GM12892 (cell line): ENCODE measurements around the gene OXNAD1.

ENCODE experiments used
- DNase-seq: peaks from one replicate; pipeline ENCODE4 v3.0.0; 2011; ENCODE audit not compliant: insufficient read length
- FAIRE-seq: peaks from 2 replicates; lab custom pipeline; 2011; peaks lifted over from hg19 to GRCh38; lab: Jason Lieb, UNC
- POLR2A ChIP-seq: IDR thresholded peaks from 2 replicates; pipeline ENCODE4 v1.6.1; 2011; ENCODE audit warnings: low read depth, low read length, control low read depth
- POLR2AphosphoS5 ChIP-seq: IDR thresholded peaks from 2 replicates; pipeline ENCODE4 v1.6.1; 2011; ENCODE audit warnings: low read depth, low read length, control low read depth
- TAF1 ChIP-seq: IDR thresholded peaks from 2 replicates; pipeline ENCODE4 v1.6.1; 2011; ENCODE audit warnings: low read depth, mild to moderate bottlenecking, control low read depth, low read length, borderline replicate concordance

OXNAD1 gene

GRCh38 chr3:16313886-16314645, 49.1 kb downstream of the OXNAD1 start:
- DNase-seq (no peak), FAIRE-seq (no peak)
- TF ChIP-seq TAF1 (no peak), POLR2A (no peak), POLR2AphosphoS5 (peak; percentile 75; the same call in 1 of the 2 replicates)

DNA sequence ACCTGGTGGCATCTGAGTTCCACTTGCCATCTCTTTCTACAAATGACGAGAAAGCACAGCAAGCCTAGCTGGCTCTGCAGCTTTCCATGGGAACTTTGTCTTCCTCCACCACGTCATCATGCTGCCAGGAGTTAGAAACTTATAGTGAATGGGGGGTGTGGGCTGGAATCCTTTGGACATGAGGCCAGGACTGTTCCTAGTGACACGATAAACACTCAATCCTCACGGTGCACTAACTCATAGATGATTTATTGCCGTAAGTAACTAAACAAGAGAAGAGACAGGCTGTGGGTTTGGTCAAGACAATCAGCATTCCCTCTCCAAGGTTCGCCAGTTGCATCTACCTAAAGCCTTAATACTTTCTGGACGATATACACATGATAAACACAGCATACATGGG, 50.6 kb downstream of the OXNAD1 start:
- DNase-seq (no peak), FAIRE-seq (no peak)
- TF ChIP-seq POLR2A: no peak
- TF ChIP-seq POLR2AphosphoS5: no peak
- no peak for TF ChIP-seq TAF1

- no peak for FAIRE-seq
- no peak for DNase-seq
- no peak for TF ChIP-seq TAF1
- TF ChIP-seq POLR2AphosphoS5: peak; percentile 76
Observed at GRCh38 chr3:16316396-16316795, 51.4 kb downstream of the OXNAD1 start.

GRCh38 chr3:16316847-16317560, 52.0 kb downstream of the OXNAD1 start:
- no peak for DNase-seq
- FAIRE-seq: no peak
- TF ChIP-seq TAF1: no peak
- no peak for TF ChIP-seq POLR2AphosphoS5
- TF ChIP-seq POLR2A: no peak; the same call in 1 of the 2 replicates

GRCh38 chr3:16317561-16317945, 52.5 kb downstream of the OXNAD1 start:
- TF ChIP-seq TAF1: no peak
- TF ChIP-seq POLR2AphosphoS5: no peak
- TF ChIP-seq POLR2A: peak; percentile 45; the same call in 1 of the 2 replicates
- DNase-seq: no peak
- no peak for FAIRE-seq

GRCh38 chr3:16318176-16318575, 53.2 kb downstream of the OXNAD1 start:
- FAIRE-seq (no peak), DNase-seq (no peak)
- no peak for TF ChIP-seq POLR2AphosphoS5
- no peak for TF ChIP-seq TAF1
- no peak for TF ChIP-seq POLR2A

DNA sequence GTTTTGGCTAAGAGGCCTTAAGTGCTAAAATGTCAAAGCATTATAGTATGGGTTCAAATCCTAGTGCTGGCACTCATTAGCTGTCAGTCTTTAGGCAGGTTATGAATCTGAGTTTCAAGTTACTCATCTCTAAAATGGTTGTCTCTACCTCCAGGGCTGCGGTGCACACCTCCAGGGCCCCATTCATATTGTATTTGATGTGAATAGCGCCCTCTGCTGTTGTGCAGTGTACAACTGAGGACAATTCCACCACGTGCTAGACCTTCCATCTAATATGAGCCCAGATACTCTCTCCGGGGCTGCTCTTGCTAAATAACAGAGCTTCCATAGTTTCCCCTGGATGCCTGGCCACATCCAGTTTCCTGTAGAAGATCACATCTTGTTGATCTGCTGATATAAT, 54.3 kb downstream of the OXNAD1 start:
- TF ChIP-seq POLR2AphosphoS5 (no peak), POLR2A (no peak)
- DNase-seq (no peak), FAIRE-seq (no peak)

- no peak for FAIRE-seq
- DNase-seq: no peak
- TF ChIP-seq TAF1: no peak
- no peak for TF ChIP-seq POLR2AphosphoS5
- no peak for TF ChIP-seq POLR2A
Observed at GRCh38 chr3:16319723-16320122, 54.7 kb downstream of the OXNAD1 start.

- no peak for DNase-seq
- no peak for FAIRE-seq
Observed at GRCh38 chr3:16320711-16321110, 55.7 kb downstream of the OXNAD1 start.

DNA sequence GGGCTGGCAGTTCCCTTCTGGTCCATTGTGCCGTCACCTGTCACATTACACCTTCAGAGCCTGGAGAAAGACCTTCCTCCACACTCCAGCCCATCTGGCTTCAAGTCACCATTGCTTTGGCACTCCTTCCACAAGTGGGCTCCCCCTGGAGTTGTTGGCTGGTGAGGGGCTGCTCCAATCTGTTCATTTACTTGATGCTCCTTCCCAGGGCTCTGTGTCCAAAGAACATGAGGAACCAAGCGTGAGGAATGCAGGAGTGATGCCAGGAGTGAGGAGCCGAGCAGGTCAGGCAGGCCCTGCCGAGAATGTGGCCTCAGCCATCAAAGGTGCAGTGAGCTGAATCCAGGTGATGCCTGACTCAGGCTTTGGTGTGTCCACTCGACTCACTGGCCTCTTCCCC, 57.2 kb downstream of the OXNAD1 start:
- DNase-seq: no peak
- TF ChIP-seq TAF1 (no peak), POLR2AphosphoS5 (peak; percentile 17; the same call in 1 of the 2 replicates)
- no peak for FAIRE-seq

More at GRCh38 chr3:16320711-16321110, 55.7 kb downstream of the OXNAD1 start:
- no peak for TF ChIP-seq POLR2A
- TF ChIP-seq POLR2AphosphoS5: no peak
- no peak for TF ChIP-seq TAF1

DNA sequence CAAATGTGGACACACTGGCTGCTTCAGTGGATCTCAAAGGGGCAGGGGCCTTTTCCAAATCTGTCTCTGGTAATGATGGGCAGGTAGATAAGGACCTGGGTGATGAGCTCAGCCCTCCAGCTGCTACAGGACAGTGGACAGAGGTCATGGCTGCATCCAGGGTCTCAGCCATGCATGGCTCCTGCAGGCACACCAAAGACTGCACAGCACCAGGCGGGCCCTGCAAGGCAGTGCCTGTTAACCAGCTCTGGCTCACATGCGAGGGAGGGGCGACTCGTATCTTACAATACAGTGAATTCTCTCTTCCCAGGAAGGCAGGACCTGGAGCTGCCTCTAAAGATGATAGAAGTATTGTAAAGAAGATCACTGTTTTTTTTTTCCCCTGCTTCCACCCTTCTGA, 58.7 kb downstream of the OXNAD1 start:
- TF ChIP-seq TAF1: no peak
- 0 out of 2 replicates have a peak, but pooled peaks have one; percentile 36 for TF ChIP-seq POLR2A
- TF ChIP-seq POLR2AphosphoS5: no peak
- FAIRE-seq: no peak

GRCh38 chr3:16325850-16326249, 60.8 kb downstream of the OXNAD1 start:
- TF ChIP-seq POLR2AphosphoS5: no peak; the same call in none of the 2 replicates
- no peak for DNase-seq
- FAIRE-seq: no peak

More for the DNA sequence above, 58.7 kb downstream of the OXNAD1 start:
- no peak for DNase-seq

DNA sequence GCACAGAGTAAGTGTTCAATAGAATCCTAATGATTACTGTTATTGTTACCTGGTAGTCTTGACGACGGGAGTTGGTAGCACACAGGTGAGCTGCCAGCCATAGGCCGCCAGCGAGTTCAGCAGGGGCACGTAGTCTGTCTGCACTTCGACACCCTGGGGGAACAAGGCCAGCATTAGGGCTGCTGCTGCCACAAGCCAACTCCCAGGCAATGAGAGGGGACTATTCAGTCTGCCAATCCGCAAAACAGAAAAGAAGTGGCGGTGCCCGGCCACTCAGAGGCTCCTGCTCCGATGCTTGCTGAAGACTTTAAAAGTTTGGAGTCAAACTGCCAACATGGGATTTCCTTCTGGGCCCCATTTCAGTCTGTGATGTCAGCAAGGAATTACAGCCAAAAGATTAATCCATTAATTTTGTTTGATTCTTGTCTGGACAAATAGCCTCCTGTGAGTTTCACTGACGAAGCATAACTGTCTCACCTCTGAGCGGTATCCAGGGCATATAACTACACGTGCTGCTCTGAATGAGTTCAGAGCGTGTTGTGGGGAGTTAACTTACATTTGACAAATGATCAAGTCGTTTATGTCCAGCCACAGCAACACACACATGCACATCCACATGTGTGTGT, 61.8 kb downstream of the OXNAD1 start:
- peak; percentile 55; the same call in 1 of the 2 replicates for TF ChIP-seq POLR2AphosphoS5
- TF ChIP-seq TAF1: no peak
- no peak for FAIRE-seq
- no peak for DNase-seq
